GM18858 (cell line): ENCODE measurements around the gene GNG10.
"Not testable (repeated sequence)": the region's sequence is repeated elsewhere in the genome, so short reads cannot be mapped to it uniquely, and the experiment has no call there.

Experiments used
- ATAC-seq: cut with Tn5 transposase; IDR thresholded peaks from one replicate; pipeline ENCODE4 v1.9.1; 2021; ENCODE audit not compliant: unreplicated experiment

The GNG10 gene

DNA sequence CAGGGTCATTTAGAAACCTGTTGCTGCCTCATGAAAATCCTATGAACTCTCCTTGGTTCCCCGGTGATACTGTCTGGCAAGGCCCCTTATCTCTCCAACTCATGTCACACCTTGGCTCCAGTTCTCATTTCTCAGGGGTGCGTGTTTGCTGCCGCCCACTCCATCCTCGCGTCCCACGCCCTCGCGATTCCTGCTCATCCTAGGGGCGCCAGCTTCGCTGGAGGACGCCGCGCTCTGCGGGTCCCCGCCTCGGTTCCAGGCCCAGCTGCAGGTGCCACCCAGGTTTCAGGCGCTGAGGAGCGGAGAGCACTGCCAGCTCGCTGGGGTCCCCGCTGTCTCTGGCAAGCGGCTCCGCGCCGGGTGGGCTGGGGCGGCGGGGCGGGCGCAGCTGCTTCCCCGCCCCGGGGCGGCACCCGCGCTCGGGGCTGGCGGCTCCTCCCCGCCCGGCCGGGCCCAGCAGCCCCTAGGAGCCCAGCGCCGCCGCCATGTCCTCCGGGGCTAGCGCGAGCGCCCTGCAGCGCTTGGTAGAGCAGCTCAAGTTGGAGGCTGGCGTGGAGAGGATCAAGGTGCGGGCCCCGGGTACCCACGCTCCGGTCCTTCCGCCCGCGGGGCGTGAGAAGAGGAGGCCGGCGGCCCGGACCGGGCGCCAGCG lies at the start of gene GNG10:
GNG10 (plus strand) TSS at position 456 of the 652 bp plus-strand sequence; CDS start at position 486, 30 bp downstream.
- ATAC-seq: peak; percentile 64

DNA sequence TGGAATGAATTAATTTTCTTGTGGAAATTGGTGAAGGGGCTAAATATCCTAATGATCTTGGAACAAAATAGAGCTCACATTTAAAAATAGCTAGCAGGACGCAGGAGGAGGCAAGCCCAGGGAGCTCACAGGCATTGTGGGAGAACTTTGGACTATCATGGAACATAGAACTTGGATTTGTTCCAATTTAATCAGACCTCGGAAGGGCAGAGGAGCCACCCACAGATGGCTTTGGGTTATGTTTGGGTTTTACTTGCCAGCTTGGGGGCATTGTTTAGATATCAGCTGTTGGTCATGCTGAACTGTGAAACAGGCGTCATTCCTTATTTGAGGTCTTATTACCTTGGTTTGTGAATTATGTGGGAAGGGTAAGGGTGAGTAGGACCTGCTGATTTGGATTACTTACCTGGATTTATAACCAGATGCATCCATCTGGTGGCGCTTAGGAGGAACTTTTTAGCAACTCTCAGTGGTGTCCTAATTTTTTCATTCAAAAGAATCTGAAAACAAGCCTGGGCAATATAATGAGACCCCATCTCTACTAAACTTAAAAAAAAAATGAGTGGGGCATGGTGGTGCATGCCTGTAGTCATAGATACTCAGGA lies 47.9 kb upstream of the GNG10 start:
- ATAC-seq: no peak

DNA sequence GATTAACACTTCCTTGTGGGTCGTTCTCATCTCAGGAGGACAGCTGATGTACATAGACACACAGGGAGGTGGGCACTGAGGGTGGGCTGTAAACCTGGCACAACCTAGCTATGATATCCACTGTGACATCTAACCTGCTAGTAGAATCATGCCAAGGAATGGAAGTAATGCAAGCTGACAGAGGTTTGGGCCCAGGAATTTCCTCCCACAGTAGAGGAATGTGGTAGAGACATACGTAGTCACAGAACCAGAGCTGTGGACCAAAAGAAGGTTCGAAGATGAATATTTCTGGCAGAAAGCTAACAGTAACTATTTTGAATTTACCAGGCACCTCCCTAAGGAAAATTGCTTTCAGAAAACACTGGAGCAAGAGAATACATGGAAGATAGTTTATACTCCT lies 45.5 kb upstream of the GNG10 start:
- no peak for ATAC-seq

DNA sequence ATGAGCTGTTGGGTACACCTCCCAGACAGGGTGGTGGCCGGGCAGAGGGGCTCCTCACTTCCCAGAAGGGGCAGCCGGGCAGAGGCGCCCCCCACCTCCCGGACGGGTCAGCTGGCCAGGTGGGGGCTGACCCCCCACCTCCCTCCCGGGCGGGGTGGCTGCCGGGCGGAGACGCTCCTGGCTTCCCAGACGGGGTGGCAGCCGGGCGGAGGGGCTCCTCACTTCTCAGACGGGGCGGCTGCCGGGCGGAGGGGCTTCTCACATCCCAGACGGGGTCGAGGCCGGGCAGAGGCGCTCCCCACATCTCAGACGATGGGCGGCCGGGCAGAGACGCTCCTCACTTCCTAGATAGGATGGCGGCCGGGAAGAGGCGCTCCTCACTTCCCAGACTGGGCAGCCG lies 44.1 kb upstream of the GNG10 start:
- not testable (repeated sequence) for ATAC-seq

DNA sequence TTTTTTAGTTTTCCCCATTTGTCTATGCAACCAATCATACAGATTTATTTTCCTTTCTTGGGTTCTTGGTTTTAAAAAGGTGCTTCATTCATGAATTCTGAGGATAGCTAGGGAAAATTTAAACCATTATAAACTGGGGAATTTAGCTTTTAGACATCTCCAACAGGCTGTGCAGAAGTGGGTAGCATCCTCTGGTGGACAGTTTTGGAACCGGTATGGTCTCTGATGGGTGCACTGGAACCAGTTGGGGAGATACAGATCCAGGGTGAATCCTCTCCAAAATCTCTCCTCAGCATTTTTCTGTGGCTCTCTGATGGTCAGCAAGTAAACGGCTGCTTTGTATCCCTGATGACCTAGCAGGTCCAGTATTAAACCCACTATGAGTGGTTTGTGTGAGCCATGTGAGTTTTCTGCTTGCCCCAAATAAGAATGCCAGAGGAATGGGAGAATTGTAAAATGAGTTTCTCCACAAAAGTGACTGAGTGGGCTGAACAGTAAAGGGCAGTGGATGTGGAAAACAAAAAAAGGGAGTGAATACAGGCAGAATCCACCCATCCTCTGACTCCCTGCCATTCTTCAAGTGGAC lies 39.4 kb upstream of the GNG10 start:
- ATAC-seq: no peak

DNA sequence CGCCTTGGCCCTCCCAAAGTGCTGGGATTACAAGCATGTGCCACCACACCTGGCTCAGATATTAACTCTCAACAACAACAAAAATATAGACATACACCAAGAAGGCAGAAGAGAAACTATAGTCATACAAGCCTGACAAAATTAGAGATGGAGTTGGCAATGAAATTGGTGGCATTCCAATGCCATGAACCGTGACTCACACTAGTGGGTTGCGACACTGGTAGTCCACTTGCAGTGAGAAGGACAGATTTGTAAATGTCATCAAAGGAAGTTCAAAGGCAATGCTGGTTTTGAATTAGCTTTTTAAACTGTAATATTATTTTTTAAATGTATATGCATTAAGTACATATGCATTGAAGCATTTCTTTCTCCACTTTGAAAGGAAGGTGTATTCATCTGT lies 38.8 kb upstream of the GNG10 start:
- ATAC-seq: no peak

DNA sequence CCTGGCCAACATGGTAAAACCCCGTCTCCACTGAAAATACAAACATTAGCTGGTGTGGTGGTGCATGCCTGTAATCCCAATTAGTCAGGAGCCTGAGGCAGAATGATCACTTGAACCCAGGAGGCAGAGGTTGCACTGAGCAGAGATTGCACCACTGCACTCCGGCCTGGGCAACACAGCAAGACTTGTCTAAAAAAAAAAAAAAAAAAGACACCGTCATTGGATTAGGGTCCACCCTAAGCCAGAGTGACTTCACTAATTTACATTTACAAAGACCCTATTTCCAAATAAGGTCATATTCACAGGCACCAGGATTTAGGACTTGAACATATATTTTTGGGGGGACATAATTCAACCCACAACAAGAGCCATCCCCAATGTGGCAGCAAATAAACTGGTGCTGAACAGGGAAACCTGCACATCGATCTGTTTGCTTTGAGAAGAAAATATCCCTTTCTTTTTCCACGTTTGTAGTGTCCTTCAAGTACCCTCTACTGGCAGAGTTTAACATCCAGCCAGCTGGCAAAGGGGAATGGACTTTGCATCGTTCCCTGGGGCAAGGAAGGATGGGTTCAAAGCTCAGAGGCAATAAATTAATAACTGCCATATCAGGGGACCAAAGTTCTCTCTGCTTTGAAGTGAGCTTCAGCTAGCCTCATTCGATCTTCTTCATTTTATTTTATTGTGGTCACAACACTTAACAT lies 34.0 kb upstream of the GNG10 start:
- ATAC-seq: no peak

DNA sequence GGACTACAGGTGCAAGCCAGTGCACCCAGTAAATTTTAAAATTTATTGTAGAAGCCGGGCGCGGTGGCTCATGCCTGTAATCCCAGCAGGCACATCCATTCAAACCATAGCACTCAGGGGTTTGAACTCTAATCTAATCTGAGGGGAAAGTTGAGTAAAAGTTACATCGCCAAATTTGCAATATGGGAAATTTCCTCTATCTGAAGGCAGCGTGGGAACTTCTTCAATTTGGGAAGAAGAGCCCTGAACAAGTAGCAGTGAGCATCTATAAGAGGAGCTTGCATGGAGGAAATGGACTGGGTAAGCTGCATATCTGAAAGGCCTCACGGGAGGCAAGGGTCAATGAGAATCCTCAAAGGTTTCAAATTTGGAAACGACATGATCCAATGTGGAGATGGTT lies 33.0 kb upstream of the GNG10 start:
- ATAC-seq: no peak

DNA sequence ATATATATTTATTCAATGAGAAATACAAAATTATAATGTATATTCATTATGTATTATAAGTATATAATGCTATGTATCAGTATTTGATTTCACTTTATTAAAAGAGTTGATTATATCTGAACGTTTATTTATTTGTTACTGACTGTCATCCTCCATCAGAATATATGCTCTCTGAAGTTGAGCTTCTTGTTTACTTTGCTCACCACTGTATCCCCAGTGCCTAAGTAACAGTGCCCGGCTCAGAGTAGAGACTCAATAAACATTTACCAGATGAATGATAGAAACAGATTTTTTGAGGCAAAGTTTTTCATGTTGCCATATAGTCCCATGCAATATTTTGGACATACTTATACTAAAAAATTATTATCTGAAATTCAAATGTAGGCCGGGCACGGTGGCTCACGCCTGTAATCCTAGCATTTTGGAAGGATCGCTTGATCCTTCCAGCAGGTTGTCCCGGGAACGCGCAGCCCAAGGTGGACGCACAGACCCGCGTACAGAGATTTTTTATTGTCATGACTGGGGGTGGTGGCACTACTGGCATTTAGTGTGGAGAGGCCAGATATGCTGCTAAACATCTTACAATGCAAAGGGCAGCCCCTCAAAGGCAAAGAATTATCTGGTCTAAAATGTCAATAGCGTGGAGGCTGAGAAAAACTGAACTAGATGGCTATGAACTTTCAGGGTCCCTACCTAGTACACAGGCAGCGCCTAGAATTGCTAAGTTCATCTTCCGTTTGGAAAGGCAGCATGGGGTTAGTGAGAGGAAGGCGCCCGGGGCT lies 31.0 kb upstream of the GNG10 start:
- ATAC-seq: peak; percentile 1

DNA sequence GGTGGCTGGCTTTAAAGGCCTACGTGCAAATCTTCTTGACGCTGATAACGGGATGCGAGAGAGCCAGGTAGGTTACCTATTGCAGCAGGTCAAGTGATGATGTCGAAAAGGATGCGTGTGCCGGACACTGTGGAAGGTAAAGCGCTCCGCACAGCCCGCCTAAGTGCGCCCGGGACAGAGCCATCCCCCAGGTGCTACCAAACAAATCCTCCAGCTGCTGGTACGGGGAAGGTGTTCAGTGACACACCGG lies 30.5 kb upstream of the GNG10 start:
- ATAC-seq: no peak

DNA sequence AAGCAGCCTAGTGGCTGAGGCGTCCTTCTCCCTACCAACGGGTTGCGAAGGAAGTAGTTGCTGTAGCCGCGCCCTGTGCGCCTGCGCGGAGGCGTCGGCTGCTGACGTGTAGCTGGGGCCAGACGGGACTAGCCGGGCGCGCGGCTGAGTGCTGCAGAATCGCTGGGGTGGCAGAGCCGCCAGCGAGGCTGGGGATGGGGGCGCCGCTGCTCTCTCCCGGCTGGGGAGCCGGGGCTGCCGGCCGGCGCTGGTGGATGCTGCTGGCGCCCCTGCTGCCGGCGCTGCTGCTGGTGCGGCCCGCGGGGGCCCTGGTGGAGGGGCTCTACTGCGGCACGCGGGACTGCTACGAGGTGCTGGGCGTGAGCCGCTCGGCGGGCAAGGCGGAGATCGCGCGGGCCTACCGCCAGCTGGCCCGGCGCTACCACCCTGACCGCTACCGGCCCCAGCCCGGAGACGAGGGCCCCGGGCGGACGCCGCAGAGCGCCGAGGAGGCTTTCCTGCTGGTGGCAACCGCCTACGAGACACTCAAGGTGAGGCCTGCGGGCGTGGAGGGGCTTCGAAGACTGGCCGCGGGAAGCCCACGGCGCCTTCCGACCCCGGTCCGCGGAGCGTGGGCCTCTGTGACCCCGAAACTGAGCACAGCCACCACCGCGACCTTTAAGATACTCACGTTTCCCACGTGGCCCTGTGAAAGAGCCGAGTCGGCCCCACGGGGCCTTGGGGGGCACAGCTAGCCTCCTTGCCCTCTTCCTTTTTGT lies 30.0 kb upstream of the GNG10 start, which contains the start of gene DNAJC25:
DNAJC25 (plus strand) TSS at position 121 of the 758 bp plus-strand sequence; CDS start at position 195, 74 bp downstream.
- peak; percentile 95 for ATAC-seq

DNA sequence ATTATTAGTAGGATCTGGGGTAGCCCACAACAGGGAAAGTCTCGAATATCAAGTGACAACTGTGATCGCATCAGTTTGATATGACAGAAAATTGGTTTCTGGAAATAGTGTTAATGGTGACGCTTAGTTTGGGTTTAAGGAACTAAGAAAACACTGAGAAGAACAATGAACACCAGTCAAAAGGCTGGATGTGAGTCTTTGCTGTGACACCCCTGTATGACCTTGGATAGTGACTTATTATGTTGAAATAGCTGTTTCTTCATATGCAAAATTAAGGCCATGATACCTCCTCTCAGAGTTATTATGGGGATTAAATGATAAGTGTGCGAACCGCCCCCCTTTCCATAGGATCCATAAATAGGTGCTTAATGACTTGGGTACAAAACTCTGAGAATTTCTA lies 29.3 kb upstream of the GNG10 start:
- ATAC-seq: no peak

DNA sequence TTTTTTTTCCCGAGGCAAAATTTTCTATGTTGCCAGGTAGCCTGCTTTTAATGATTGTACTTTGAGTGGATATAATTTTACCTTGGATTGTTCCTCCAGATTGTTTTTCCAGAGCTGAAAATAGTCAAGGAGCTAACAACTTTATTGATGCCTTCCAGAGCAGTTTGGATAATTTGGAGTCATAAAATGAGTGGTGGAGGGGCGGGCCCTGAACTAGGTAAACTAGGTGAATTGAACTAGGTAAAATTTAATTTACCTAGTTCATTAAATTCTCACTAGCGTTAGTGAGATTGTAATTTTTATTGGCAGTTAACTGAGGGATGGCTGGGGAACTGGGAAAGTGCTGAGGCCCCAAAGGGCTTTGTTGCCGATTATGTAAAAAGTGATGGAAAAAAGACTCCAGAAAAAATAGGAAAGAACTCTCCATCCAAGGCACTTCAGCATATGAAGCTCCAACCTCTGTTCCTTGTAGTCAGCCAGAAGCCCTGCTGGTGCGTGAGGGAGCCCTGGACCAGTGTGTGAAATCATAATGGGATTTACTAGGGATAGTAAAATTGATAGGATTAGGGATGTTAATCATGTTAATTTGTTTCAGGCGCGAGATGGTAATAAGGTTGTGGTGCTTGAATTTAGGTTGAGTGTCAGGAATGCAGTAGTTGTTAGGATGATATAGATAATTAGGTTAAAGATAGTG lies 28.6 kb upstream of the GNG10 start:
- ATAC-seq: no peak

DNA sequence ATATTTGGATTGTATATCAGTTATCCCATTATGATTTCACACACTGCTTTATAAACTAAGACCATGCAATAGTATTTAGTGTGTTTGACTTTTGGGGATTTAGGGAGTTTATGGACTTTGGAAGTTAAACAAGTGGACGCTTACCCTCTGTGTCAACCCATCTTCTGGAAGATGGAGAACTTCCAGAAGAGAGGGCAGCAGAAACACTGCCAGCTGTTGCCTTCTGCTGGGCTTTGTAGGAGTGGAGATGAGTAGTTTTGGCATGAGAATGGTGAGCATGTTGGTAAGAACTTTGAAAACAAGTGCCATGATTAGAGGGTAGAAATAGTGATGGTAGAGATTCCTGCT lies 28.0 kb upstream of the GNG10 start:
- no peak for ATAC-seq

DNA sequence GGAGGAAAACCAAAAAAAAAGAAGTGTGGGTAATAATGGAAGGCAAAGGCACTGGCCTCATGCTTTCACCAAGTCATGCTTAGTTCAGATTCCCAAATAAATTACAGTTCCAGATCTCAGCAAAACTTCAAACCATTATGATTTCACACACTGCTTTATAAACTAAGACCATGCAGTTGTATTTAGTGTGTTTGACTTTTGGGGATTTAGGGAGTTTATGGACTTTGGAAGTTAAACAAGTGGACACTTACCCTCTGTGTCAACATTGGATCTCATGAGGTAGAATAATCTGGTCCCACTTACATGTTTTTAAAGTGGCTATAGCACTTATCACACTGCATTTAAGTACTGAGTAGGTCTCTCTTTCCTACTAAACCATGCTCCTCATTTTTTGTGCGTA lies 26.5 kb upstream of the GNG10 start:
- no peak for ATAC-seq

DNA sequence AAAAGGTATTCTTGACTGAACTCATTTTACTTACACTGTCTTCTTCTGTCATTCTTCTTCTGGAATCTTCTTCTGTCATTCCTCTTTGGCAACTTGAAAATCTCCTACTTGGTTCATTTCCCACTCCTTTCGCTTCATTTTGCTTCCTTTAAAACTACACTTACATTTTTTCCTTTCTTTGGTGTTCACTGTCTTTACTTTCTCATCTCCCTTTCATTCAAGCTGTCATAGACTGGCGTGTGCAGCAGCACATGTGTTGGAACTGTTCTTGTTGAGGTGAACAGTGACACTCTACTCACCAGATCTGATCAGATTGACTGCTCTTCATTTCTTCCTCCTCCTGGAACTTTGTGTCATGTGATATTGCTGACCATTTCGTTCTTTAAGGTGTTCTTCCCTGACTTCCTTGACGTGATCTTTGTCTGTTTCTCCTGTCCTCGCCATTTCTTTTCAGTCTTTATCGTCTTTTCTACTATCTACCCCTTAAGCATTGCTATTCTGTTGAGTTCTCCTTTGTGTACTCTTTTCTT lies 23.9 kb upstream of the GNG10 start:
- no peak for ATAC-seq

DNA sequence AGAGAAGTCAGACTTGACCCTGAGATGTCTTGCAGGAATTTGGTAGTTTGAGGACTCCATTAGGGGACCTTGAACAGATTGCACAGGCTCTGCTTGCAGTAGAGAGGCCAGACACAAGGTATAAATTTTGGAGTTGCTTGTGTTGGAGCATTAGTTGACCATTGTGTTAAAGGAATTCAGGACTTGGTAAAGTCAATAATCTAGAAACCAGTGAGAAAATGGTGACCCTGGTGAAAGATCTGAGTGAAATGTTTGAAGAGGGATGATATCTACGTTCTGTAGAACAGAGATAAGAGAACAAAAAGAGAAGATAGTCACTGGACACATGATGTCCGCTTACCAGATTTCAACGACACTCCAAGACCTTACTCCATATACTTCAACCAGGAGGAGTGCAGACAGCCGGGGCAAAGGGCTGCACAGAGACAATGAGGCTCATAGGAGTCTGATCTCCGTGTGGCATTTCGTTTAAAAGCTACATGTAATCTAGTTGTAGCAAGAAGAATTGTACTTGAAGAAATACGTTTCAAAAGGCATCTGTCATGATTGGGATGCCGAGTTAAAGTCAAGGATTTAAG lies 17.1 kb upstream of the GNG10 start:
- ATAC-seq: no peak

DNA sequence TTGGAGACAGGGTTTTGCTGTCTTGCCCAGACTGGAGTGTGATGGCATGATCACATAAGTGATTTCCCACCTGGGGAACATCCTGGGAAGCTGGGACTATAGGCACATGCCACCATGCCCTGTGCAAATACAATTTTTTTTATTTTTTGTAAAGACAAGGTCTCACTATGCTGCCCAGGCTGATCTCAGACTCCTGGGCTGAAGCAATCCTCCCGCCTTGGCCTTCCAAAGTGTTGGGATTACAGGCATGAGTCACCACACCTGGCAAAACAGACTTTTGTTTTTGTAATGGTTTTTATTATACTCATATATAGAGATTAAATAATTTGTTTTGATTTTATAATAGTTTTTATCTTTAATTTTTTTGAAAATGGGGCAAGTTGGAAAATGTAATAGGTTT lies 15.6 kb upstream of the GNG10 start:
- no peak for ATAC-seq

DNA sequence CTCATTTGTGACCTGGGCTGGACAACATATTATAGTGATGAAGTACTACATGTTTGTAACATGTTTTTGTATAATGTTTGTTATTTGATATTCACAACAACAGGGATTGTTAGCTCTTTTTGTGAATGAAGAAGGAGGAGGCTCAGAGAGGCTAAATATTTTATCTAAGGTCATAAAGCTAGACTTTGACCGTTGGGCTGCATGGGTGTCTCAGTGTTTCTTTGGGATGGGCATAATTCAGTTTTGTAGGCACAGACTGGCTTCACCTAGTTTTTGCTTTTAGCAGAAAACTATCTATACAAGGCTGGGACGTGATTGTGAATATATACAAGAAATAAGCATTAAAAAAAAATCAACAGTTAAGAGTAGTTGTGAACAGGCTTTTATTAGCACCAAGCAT lies 15.0 kb upstream of the GNG10 start:
- no peak for ATAC-seq

DNA sequence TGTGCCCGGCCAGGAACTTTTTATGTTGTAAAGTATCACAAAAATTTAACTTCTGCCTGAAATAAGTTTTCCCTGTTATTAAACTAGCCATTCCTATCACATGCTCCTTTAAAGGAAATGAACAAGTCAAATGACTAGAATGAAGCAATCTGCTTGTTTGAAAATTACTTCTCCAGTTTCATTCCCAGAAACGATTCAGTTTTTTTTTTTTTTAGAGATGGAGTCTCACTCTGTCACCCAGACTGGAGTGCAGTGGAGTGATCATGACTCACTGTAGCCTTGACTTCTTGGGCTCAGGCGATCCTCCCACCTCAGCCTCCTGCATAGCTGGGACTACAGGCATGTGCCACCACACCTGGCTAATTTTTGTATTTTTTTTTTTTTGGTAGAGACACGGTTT lies 13.3 kb upstream of the GNG10 start:
- no peak for ATAC-seq
